IMR-90 (cell line): ENCODE measurements around the gene GABRR3. TPM values are rescaled to one million over a fixed set of nuclear protein-coding genes. Genes with fewer than 3 reads are reported as not detected.

ENCODE experiments used
- ATAC-seq: fragments of 200-7000 bp; cut with Tn5 transposase; 2 replicates; pipeline ENCODE4 v1.9.1; 2020; ENCODE audit warnings: low read depth, mild to moderate bottlenecking, moderate library complexity
- BruUV-seq: library from RNA; stranded (reverse); fragments of 400-500 nt; replicated peaks from 2 replicates; lab custom pipeline; 2021; lab: Mats Ljungman, UMichigan
- CTCF ChIA-PET: fragments of 300-600 bp; formaldehyde crosslinking; extraction: SDS; loops from one replicate; lab custom pipeline; 2021; ENCODE audit warnings: antibody characterized with exemption; lab: Yijun Ruan, JAX
- POLR2A ChIA-PET: fragments of 300-600 bp; sonication (Branson Sonifier 250); formaldehyde crosslinking; loops from one replicate; lab custom pipeline; 2022; ENCODE audit warnings: antibody characterized with exemption; ENCODE audit not compliant: unreplicated experiment; lab: Charles Lee
- DNase-seq: peaks from one replicate; pipeline ENCODE4 v3.0.0; 2013
- H2AFZ ChIP-seq: replicated peaks from 2 replicates; pipeline ENCODE3; 2013; ENCODE audit warnings: low read length, mild to moderate bottlenecking; ENCODE audit not compliant: poor library complexity
- H2AK5ac ChIP-seq: 2 replicates; pipeline ENCODE4 v1.6.1; 2013; ENCODE audit warnings: low read depth, low read length, inconsistent platforms
- H2AK9ac ChIP-seq: replicated peaks from 2 replicates; pipeline ENCODE3; 2013; ENCODE audit warnings: mild to moderate bottlenecking, low read depth, low read length, moderate library complexity; ENCODE audit not compliant: poor library complexity
- H2BK120ac ChIP-seq: 2 replicates; pipeline ENCODE4 v1.6.1; 2013; ENCODE audit warnings: low read depth, low read length, inconsistent platforms
- H2BK15ac ChIP-seq: 3 replicates; pipeline ENCODE4 v1.6.1; 2013; ENCODE audit warnings: low read depth, low read length, inconsistent platforms
- H2BK20ac ChIP-seq: 2 replicates; pipeline ENCODE4 v1.6.1; 2013; ENCODE audit warnings: low read depth, mild to moderate bottlenecking, inconsistent platforms, low read length, moderate library complexity
- H2BK5ac ChIP-seq: 2 replicates; pipeline ENCODE4 v1.6.1; 2013; ENCODE audit warnings: mild to moderate bottlenecking, low read depth, low read length, inconsistent platforms; ENCODE audit not compliant: poor library complexity, severe bottlenecking
- H3K14ac ChIP-seq: replicated peaks from 2 replicates; pipeline ENCODE4 v1.6.1; 2013; ENCODE audit warnings: low read depth, low read length, inconsistent platforms
- H3K18ac ChIP-seq: 2 replicates; pipeline ENCODE4 v1.6.1; 2013; ENCODE audit warnings: low read depth, low read length, control low read depth
- H3K23ac ChIP-seq: 2 replicates; pipeline ENCODE4 v1.6.1; 2013; ENCODE audit warnings: low read depth, low read length, inconsistent platforms
- H3K27ac ChIP-seq: 2 replicates; pipeline ENCODE4 v1.5.1; 2013; ENCODE audit warnings: mild to moderate bottlenecking, control low read depth, low read length; ENCODE audit not compliant: insufficient read depth
- H3K27me3 ChIP-seq: 2 replicates; pipeline ENCODE4 v1.6.1; 2013; ENCODE audit warnings: low read length; ENCODE audit not compliant: control insufficient read depth, insufficient read depth
- H3K36me3 ChIP-seq: 2 replicates; pipeline ENCODE4 v1.6.1; 2013; ENCODE audit warnings: low read length, mixed read lengths; ENCODE audit not compliant: control insufficient read depth, insufficient read depth
- H3K4ac ChIP-seq: 2 replicates; pipeline ENCODE4 v1.6.1; 2013; ENCODE audit warnings: low read depth, low read length, inconsistent platforms
- H3K4me1 ChIP-seq: 2 replicates; pipeline ENCODE4 v1.6.1; 2013; ENCODE audit warnings: low read length, mixed read lengths; ENCODE audit not compliant: control insufficient read depth, insufficient read depth
- H3K4me2 ChIP-seq: 2 replicates; pipeline ENCODE4 v1.6.1; 2013; ENCODE audit warnings: low read depth, mild to moderate bottlenecking, control low read depth, low read length, moderate library complexity
- H3K4me3 ChIP-seq: 2 replicates; pipeline ENCODE4 v1.5.1; 2013; ENCODE audit warnings: low read depth, mild to moderate bottlenecking, control low read depth, low read length, moderate library complexity; ENCODE audit not compliant: insufficient read depth
- H3K56ac ChIP-seq: 2 replicates; pipeline ENCODE4 v1.6.1; 2013; ENCODE audit warnings: low read length, inconsistent platforms; ENCODE audit not compliant: insufficient read depth; ENCODE audit errors: extremely low read depth
- H3K79me1 ChIP-seq, 2 experiments: 2 replicates each; pipeline ENCODE4 v1.6.1; 2013; ENCODE audit warnings: low read length in 2 of 2, inconsistent platforms in 1 of 2, low read depth in 1 of 2
- H3K9ac ChIP-seq: 2 replicates; pipeline ENCODE4 v1.6.1; 2013; ENCODE audit warnings: low read depth, low read length, control low read depth
- H3K9me1 ChIP-seq: 2 replicates; pipeline ENCODE4 v1.6.1; 2013; ENCODE audit warnings: low read length, inconsistent platforms; ENCODE audit not compliant: insufficient read depth
- H3K9me3 ChIP-seq: 2 replicates; pipeline ENCODE4 v1.6.1; 2013; ENCODE audit warnings: low read length; ENCODE audit not compliant: control insufficient read depth, insufficient read depth
- H4K20me1 ChIP-seq: 2 replicates; pipeline ENCODE4 v1.6.1; 2013; ENCODE audit warnings: low read length, inconsistent platforms; ENCODE audit not compliant: insufficient read depth
- H4K5ac ChIP-seq: 2 replicates; pipeline ENCODE4 v1.6.1; 2013; ENCODE audit warnings: mild to moderate bottlenecking, low read depth, low read length, control low read depth
- H4K8ac ChIP-seq, 2 experiments: 2 replicates each; pipeline ENCODE4 v1.6.1; 2013; ENCODE audit warnings: low read depth in 2 of 2, low read length in 2 of 2, control low read depth in 1 of 2, inconsistent platforms in 1 of 2
- H4K91ac ChIP-seq: 2 replicates; pipeline ENCODE4 v1.6.1; 2013; ENCODE audit warnings: low read depth, low read length, inconsistent platforms; ENCODE audit not compliant: insufficient read depth
- FOS ChIP-seq: fragments of 150-350 bp; IDR thresholded peaks from 2 replicates; pipeline ENCODE4 v1.6.1; 2016; ENCODE audit warnings: low read depth, low read length
- NFE2L2 ChIP-seq: fragments of 150-350 bp; IDR thresholded peaks from 2 replicates; pipeline ENCODE4 v1.6.1; 2016; ENCODE audit warnings: low read depth, mild to moderate bottlenecking, low read length
- POLR2A ChIP-seq: IDR thresholded peaks from 2 replicates; pipeline ENCODE4 v1.6.1; 2012; ENCODE audit warnings: mild to moderate bottlenecking, low read depth, low read length
- RAD21 ChIP-seq: IDR thresholded peaks from 2 replicates; pipeline ENCODE4 v1.6.1; 2012; ENCODE audit warnings: low read length, improper control_type of control experiment
- RCOR1 ChIP-seq: IDR thresholded peaks from 2 replicates; pipeline ENCODE4 v1.6.1; 2012; ENCODE audit warnings: mild to moderate bottlenecking, low read length, improper control_type of control experiment; ENCODE audit not compliant: insufficient replicate concordance
- RFX5 ChIP-seq: IDR thresholded peaks from 2 replicates; pipeline ENCODE4 v1.8.0; 2012; ENCODE audit warnings: low read depth, mild to moderate bottlenecking, low read length, moderate library complexity
- SMC3 ChIP-seq: fragments of 150-350 bp; IDR thresholded peaks from 2 replicates; pipeline ENCODE4 v1.6.1; 2016; ENCODE audit warnings: low read depth, mild to moderate bottlenecking, antibody characterized with exemption, low read length, moderate library complexity
- WGBS, 2 experiments: methylation state at CpG; one replicate each; pipeline versions ENCODE4 v1.1.5 to v1.1.7; 2013; ENCODE audit warnings: missing lambda C conversion rate in 2 of 2; ENCODE audit not compliant: insufficient read length in 1 of 2; ENCODE audit errors: extremely low coverage in 2 of 2; 5-methylcytosine and 5-hydroxymethylcytosine counted together
- dilution Hi-C: fragments of 300-500 bp; cut with HindIII; formaldehyde crosslinking; loops from one replicate; pipeline ENCODE4 v1.14.3; 2018; ENCODE audit warnings: low sequenced_read_pairs; ENCODE audit not compliant: unreplicated experiment
- in situ Hi-C: fragments of 300-500 bp; cut with MboI; formaldehyde crosslinking; loops from 3 replicates; pipeline ENCODE4 v1.14.3; 2019; ENCODE audit warnings: low sequenced_read_pairs, inconsistent platforms, mixed read lengths
- intact Hi-C: fragments of 100-400 bp; cut with micrococcal nuclease; formaldehyde crosslinking; loops from 2 replicates; pipeline ENCODE4 v1.10.0; 2022
- polyA plus RNA-seq, 3 experiments: library from polyadenylated mRNA; depleted of rRNA; stranded (reverse); fragments of >200 nt; gene quantifications; 2 replicates each; pipeline ENCODE4 v1.2.3, GENCODE V29; 2012; ENCODE audit warnings: low replicate concordance in 1 of 3
- total RNA-seq: library from RNA; depleted of rRNA; stranded (reverse); fragments of >200 nt; gene quantifications from 2 replicates; pipeline ENCODE4 v1.2.3, GENCODE V29; 2012
- TF ChIP-seq, protein P1 (sequence below): fragments of 150-350 bp; IDR thresholded peaks from 2 replicates; pipeline ENCODE4 v1.6.1; 2017; ENCODE audit warnings: mild to moderate bottlenecking, antibody characterized with exemption, low read length, low read depth
- TF ChIP-seq, protein P2 (sequence below): conservative IDR thresholded peaks from 2 replicates; pipeline ENCODE4 v1.5.1; 2012; ENCODE audit warnings: mild to moderate bottlenecking, low read depth, low read length, improper control_type of control experiment

The GABRR3 gene
- total and polyA plus RNA-seq, 2 of the 4 experiments (the other 2 are of a cell fraction), result not detected

DNA sequence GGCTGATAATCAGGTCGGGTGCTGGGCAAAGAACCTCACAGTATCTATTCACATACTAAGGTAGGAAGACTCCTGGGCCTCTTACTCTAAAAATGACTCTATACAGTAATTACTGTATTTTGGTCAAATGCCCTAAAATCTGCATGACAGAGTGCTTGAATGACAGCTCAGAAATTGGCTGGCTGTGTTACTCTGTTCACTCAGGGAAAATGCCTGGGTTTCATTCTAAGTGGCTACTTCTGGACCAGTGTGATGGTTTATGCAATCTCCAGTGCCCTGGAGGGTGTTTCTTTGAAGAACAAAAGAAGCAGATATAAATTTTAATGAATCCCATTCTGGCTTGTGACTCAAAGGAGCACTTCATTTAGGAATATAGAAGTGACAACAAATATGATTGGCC lies 2.2 kb downstream of the GABRR3 start:
- Histone ChIP-seq H2BK15ac (no peak overlapping the region), H3K4me2 (no peak overlapping the region), H3K27me3 (peaks cover 2% of the 10 kb centered on the region; the same call in 1 of the 2 replicates), H2BK20ac (no peak overlapping the region), H3K14ac (no peak overlapping the region), H3K27ac (no peak overlapping the region), H3K9ac (no peak overlapping the region), H2BK120ac (no peak overlapping the region), H3K9me1 (no peaks in the 10 kb centered on the region), H2AK9ac (no peak overlapping the region), H3K36me3 (no peaks in the 10 kb centered on the region), H4K20me1 (no peaks in the 10 kb centered on the region), H3K23ac (no peak overlapping the region), H2AFZ (no peak overlapping the region), H3K4ac (no peak overlapping the region), H3K18ac (no peak overlapping the region), H4K91ac (no peak overlapping the region), H3K9me3 (no peaks in the 10 kb centered on the region), H3K4me3 (no peak overlapping the region), H3K4me1 (no peaks in the 10 kb centered on the region), H3K79me1 (no peaks in the 10 kb centered on the region), H4K8ac (no peak overlapping the region), H3K56ac (no peak overlapping the region), H2BK5ac (no peak overlapping the region), H2AK5ac (no peak overlapping the region), H4K5ac (no peak overlapping the region)
- no peak for TF ChIP-seq SMC3
- no peak for TF ChIP-seq POLR2A
- TF ChIP-seq NFE2L2, result no peak
- TF ChIP-seq, protein P1, sequence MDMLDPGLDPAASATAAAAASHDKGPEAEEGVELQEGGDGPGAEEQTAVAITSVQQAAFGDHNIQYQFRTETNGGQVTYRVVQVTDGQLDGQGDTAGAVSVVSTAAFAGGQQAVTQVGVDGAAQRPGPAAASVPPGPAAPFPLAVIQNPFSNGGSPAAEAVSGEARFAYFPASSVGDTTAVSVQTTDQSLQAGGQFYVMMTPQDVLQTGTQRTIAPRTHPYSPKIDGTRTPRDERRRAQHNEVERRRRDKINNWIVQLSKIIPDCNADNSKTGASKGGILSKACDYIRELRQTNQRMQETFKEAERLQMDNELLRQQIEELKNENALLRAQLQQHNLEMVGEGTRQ, result no peak
- TF ChIP-seq, protein P2, sequence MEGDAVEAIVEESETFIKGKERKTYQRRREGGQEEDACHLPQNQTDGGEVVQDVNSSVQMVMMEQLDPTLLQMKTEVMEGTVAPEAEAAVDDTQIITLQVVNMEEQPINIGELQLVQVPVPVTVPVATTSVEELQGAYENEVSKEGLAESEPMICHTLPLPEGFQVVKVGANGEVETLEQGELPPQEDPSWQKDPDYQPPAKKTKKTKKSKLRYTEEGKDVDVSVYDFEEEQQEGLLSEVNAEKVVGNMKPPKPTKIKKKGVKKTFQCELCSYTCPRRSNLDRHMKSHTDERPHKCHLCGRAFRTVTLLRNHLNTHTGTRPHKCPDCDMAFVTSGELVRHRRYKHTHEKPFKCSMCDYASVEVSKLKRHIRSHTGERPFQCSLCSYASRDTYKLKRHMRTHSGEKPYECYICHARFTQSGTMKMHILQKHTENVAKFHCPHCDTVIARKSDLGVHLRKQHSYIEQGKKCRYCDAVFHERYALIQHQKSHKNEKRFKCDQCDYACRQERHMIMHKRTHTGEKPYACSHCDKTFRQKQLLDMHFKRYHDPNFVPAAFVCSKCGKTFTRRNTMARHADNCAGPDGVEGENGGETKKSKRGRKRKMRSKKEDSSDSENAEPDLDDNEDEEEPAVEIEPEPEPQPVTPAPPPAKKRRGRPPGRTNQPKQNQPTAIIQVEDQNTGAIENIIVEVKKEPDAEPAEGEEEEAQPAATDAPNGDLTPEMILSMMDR, result no peak
- no peak for TF ChIP-seq RAD21
- no peak for TF ChIP-seq RFX5
- TF ChIP-seq FOS, result no peak
- no peak for TF ChIP-seq RCOR1
- ChIA-PET CTCF (interaction anchor here (1.8 kb wide), 1 partner anchor 9 kb away, joined by 4 read pairs; no protein-coding TSS in a partner anchor), POLR2A (no interaction called here)
- WGBS, 2 experiments, result no CpG with 5 or more reads among the region's 1 CpG
- dilution Hi-C loops (loop anchor here (25.0 kb wide), 1 partner anchor 304 kb away; no protein-coding TSS in a partner anchor), intact Hi-C loops (no loop called here), in situ Hi-C loops (loop anchor here (10.0 kb wide), 1 partner anchor 542 kb away; no protein-coding TSS in a partner anchor)
- DNase-seq, result no peak
- no TSS peak for BruUV-seq
- ATAC-seq, result no peak
